ENCODE data around the gene ABTB2. TPM values are rescaled to one million over a fixed set of nuclear protein-coding genes. Genes with fewer than 3 reads are reported as not detected.

The ABTB2 gene
- total and polyA plus RNA-seq, 2 donors: 3.2 to 4.4 TPM

- peaks cover 5% of the 10 kb centered on the region for H3K4me1 ChIP-seq (ENCODE audit: insufficient read depth)
- no peaks in the 10 kb centered on the region for H3K36me3 ChIP-seq (ENCODE audit: insufficient read depth)
- 94% methylated on average over 6 of the region's 6 CpGs for WGBS
- no peak overlapping the region for H3K27ac ChIP-seq (ENCODE audit: low read depth)
- no peak overlapping the region for H3K4me3 ChIP-seq (ENCODE audit: low read depth, low read length)
- DNase-seq (ENCODE audit: extremely low spot score): no peak
Measured at GRCh38 chr11:34343686-34344085, 14.1 kb downstream of the ABTB2 start.

- DNase-seq (ENCODE audit: extremely low spot score): no peak
- Histone ChIP-seq H3K4me3 (ENCODE audit: low read depth, low read length) (no peak overlapping the region), H3K36me3 (ENCODE audit: insufficient read depth) (no peaks in the 10 kb centered on the region), H3K4me1 (ENCODE audit: insufficient read depth) (peaks cover 5% of the 10 kb centered on the region), H3K27ac (ENCODE audit: low read depth) (no peak overlapping the region)
- WGBS: 96% methylated on average over 3 of the region's 3 CpGs
Measured at GRCh38 chr11:34343153-34343552, 14.7 kb downstream of the ABTB2 start.

- H3K27ac ChIP-seq (ENCODE audit: low read depth): no peak overlapping the region
- peaks cover 5% of the 10 kb centered on the region for H3K4me1 ChIP-seq (ENCODE audit: insufficient read depth)
- DNase-seq (ENCODE audit: extremely low spot score): no peak
- H3K36me3 ChIP-seq (ENCODE audit: insufficient read depth): no peaks in the 10 kb centered on the region
- H3K4me3 ChIP-seq (ENCODE audit: low read depth, low read length): no peak overlapping the region
- 44% methylated on average over 6 of the region's 6 CpGs for WGBS
Measured at GRCh38 chr11:34341931-34342533, 15.8 kb downstream of the ABTB2 start.

GRCh38 chr11:34341096-34341495 lies 16.7 kb downstream of the ABTB2 start:
- 96% methylated on average over 3 of the region's 3 CpGs for WGBS
- no peak overlapping the region for H3K27ac ChIP-seq (ENCODE audit: low read depth)
- H3K4me3 ChIP-seq (ENCODE audit: low read depth, low read length): no peak overlapping the region
- DNase-seq (ENCODE audit: extremely low spot score): no peak
- H3K36me3 ChIP-seq (ENCODE audit: insufficient read depth): no peaks in the 10 kb centered on the region
- peaks cover 5% of the 10 kb centered on the region for H3K4me1 ChIP-seq (ENCODE audit: insufficient read depth)

GRCh38 chr11:34340653-34341052 lies 17.2 kb downstream of the ABTB2 start:
- 98% methylated on average over 1 of the region's 1 CpG for WGBS
- Histone ChIP-seq H3K36me3 (ENCODE audit: insufficient read depth) (no peaks in the 10 kb centered on the region), H3K4me1 (ENCODE audit: insufficient read depth) (peaks cover 4% of the 10 kb centered on the region), H3K4me3 (ENCODE audit: low read depth, low read length) (no peak overlapping the region), H3K27ac (ENCODE audit: low read depth) (no peak overlapping the region)
- no peak for DNase-seq (ENCODE audit: extremely low spot score)

- no peak overlapping the region for H3K27ac ChIP-seq (ENCODE audit: low read depth)
Measured at GRCh38 chr11:34339149-34340064, 18.4 kb downstream of the ABTB2 start.

GRCh38 chr11:34337016-34337415 lies 20.8 kb downstream of the ABTB2 start:
- Histone ChIP-seq H3K4me1 (ENCODE audit: insufficient read depth) (peaks cover under 1% of the 10 kb centered on the region), H3K36me3 (ENCODE audit: insufficient read depth) (no peaks in the 10 kb centered on the region), H3K27ac (ENCODE audit: low read depth) (no peak overlapping the region), H3K4me3 (ENCODE audit: low read depth, low read length) (no peak overlapping the region)
- WGBS: 93% methylated on average over 7 of the region's 7 CpGs
- no peak for DNase-seq (ENCODE audit: extremely low spot score)

More at GRCh38 chr11:34339149-34340064, 18.4 kb downstream of the ABTB2 start:
- Histone ChIP-seq H3K4me3 (ENCODE audit: low read depth, low read length) (no peak overlapping the region), H3K4me1 (ENCODE audit: insufficient read depth) (peaks cover 2% of the 10 kb centered on the region), H3K36me3 (ENCODE audit: insufficient read depth) (no peaks in the 10 kb centered on the region)
- DNase-seq (ENCODE audit: extremely low spot score): no peak
- WGBS: 85% methylated on average over 7 of the region's 7 CpGs

- no peak for DNase-seq (ENCODE audit: extremely low spot score)
- no peak overlapping the region for H3K27ac ChIP-seq (ENCODE audit: low read depth)
- 80% methylated on average over 5 of the region's 5 CpGs for WGBS
- peaks cover 5% of the 10 kb centered on the region for H3K4me1 ChIP-seq (ENCODE audit: insufficient read depth)
- no peaks in the 10 kb centered on the region for H3K36me3 ChIP-seq (ENCODE audit: insufficient read depth)
- H3K4me3 ChIP-seq (ENCODE audit: low read depth, low read length): no peak overlapping the region
Measured at GRCh38 chr11:34335801-34336200, 22.0 kb downstream of the ABTB2 start.

GRCh38 chr11:34335331-34335730 lies 22.5 kb downstream of the ABTB2 start:
- no peaks in the 10 kb centered on the region for H3K36me3 ChIP-seq (ENCODE audit: insufficient read depth)
- 87% methylated on average over 2 of the region's 2 CpGs for WGBS
- no peak for DNase-seq (ENCODE audit: extremely low spot score)
- H3K27ac ChIP-seq (ENCODE audit: low read depth): no peak overlapping the region
- no peak overlapping the region for H3K4me3 ChIP-seq (ENCODE audit: low read depth, low read length)
- H3K4me1 ChIP-seq (ENCODE audit: insufficient read depth): peaks cover 5% of the 10 kb centered on the region

- Histone ChIP-seq H3K4me3 (ENCODE audit: low read depth, low read length) (no peak overlapping the region), H3K36me3 (ENCODE audit: insufficient read depth) (no peaks in the 10 kb centered on the region), H3K27ac (ENCODE audit: low read depth) (no peak overlapping the region), H3K4me1 (ENCODE audit: insufficient read depth) (peaks cover 5% of the 10 kb centered on the region)
- 77% methylated on average over 3 of the region's 3 CpGs for WGBS
- DNase-seq (ENCODE audit: extremely low spot score): no peak
Measured at GRCh38 chr11:34333787-34334186, 24.0 kb downstream of the ABTB2 start.

GRCh38 chr11:34332524-34332923 lies 25.3 kb downstream of the ABTB2 start:
- Histone ChIP-seq H3K4me3 (ENCODE audit: low read depth, low read length) (no peak overlapping the region), H3K27ac (ENCODE audit: low read depth) (no peak overlapping the region), H3K4me1 (ENCODE audit: insufficient read depth) (peaks cover 5% of the 10 kb centered on the region), H3K36me3 (ENCODE audit: insufficient read depth) (no peaks in the 10 kb centered on the region)
- DNase-seq (ENCODE audit: extremely low spot score): no peak
- 64% methylated on average over 3 of the region's 3 CpGs for WGBS

GRCh38 chr11:34331736-34332135 lies 26.1 kb downstream of the ABTB2 start:
- H3K4me1 ChIP-seq (ENCODE audit: insufficient read depth): peaks cover 6% of the 10 kb centered on the region
- no peaks in the 10 kb centered on the region for H3K36me3 ChIP-seq (ENCODE audit: insufficient read depth)
- H3K27ac ChIP-seq (ENCODE audit: low read depth): no peak overlapping the region
- no peak overlapping the region for H3K4me3 ChIP-seq (ENCODE audit: low read depth, low read length)
- 62% methylated on average over 3 of the region's 3 CpGs for WGBS
- DNase-seq (ENCODE audit: extremely low spot score): no peak

GRCh38 chr11:34331329-34331728 lies 26.5 kb downstream of the ABTB2 start:
- Histone ChIP-seq H3K36me3 (ENCODE audit: insufficient read depth) (no peaks in the 10 kb centered on the region), H3K4me1 (ENCODE audit: insufficient read depth) (peaks cover 6% of the 10 kb centered on the region), H3K27ac (ENCODE audit: low read depth) (no peak overlapping the region), H3K4me3 (ENCODE audit: low read depth, low read length) (no peak overlapping the region)
- WGBS: 44% methylated on average over 2 of the region's 2 CpGs
- no peak for DNase-seq (ENCODE audit: extremely low spot score)

- Histone ChIP-seq H3K36me3 (ENCODE audit: insufficient read depth) (no peaks in the 10 kb centered on the region), H3K4me3 (ENCODE audit: low read depth, low read length) (no peak overlapping the region), H3K4me1 (ENCODE audit: insufficient read depth) (peaks cover 6% of the 10 kb centered on the region), H3K27ac (ENCODE audit: low read depth) (no peak overlapping the region)
- no peak for DNase-seq (ENCODE audit: extremely low spot score)
Measured at GRCh38 chr11:34330653-34331052, 27.2 kb downstream of the ABTB2 start.
